Measurements from ENCODE around the gene CXCL16.
"Not testable (repeated sequence)": the region's sequence is repeated elsewhere in the genome, so short reads cannot be mapped to it uniquely, and the experiment has no call there.

CXCL16 gene

DNA sequence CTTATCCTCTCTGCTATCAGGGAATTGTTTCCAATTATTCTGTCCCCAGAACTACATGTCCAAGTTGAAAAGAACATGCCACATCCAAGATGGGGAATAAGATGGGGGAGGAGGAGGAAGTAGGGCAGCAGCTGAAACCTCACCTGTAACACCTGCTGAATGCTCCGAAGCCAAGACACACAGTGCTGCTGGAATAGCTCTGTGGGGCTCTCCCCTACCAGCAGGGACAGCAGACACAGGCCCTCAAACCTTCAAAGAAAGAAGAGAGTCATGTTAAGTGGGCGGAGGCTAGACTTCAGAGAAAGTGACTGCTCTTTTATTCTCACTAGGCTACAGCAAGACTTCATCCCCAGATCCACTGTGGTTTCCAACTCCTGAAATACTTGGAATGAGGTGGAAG, 49.0 kb downstream of the CXCL16 start:
- DNase-seq, result no peak

DNA sequence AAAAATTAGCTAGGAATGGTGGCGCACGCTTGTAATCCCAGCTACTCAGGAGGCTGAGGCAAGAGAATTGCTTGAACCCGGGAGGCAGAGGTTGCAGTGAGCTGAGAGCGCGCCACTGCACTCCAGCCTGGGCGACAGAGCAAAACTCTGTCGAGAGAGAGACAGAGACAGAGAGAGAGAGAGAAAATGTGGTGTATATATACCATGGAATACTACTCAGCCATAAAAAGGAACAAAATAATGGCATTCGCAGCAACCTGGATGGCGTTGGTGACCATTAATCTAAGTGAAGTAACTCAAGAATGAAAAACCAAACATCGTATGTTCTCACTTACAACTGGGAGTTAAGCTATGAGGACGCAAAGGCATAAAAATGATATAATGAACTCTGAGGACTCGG, 49.9 kb downstream of the CXCL16 start:
- not testable (repeated sequence) for DNase-seq

GRCh38 chr17:4683739-4684138, 56.0 kb downstream of the CXCL16 start:
- DNase-seq, result not testable (repeated sequence)

Data from CD4-positive, alpha-beta T cell treated with Interleukin-12 subunit alpha and Interleukin-12 subunit beta, for 1 hour (primary cell).